Measurements from ENCODE around the gene KCNIP3.

GRCh38 chr2:95265182-95265581, 32.0 kb upstream of the KCNIP3 start:
- TF ChIP-seq, protein P1, sequence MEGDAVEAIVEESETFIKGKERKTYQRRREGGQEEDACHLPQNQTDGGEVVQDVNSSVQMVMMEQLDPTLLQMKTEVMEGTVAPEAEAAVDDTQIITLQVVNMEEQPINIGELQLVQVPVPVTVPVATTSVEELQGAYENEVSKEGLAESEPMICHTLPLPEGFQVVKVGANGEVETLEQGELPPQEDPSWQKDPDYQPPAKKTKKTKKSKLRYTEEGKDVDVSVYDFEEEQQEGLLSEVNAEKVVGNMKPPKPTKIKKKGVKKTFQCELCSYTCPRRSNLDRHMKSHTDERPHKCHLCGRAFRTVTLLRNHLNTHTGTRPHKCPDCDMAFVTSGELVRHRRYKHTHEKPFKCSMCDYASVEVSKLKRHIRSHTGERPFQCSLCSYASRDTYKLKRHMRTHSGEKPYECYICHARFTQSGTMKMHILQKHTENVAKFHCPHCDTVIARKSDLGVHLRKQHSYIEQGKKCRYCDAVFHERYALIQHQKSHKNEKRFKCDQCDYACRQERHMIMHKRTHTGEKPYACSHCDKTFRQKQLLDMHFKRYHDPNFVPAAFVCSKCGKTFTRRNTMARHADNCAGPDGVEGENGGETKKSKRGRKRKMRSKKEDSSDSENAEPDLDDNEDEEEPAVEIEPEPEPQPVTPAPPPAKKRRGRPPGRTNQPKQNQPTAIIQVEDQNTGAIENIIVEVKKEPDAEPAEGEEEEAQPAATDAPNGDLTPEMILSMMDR (conservative IDR thresholded peaks at IDR 0.05; ENCODE audit: low read depth, low read length): no peak
- TF ChIP-seq EZH2 (IDR thresholded peaks at IDR 0.05; ENCODE audit: low read length, unreplicated experiment) (no peak), EZH2phosphoT487 (IDR thresholded peaks at IDR 0.05; ENCODE audit: borderline replicate concordance, low read length) (no peak)
